ENCODE measurements around the gene GATA5. TPM values are rescaled to one million over a fixed set of nuclear protein-coding genes. Genes with fewer than 3 reads are reported as not detected.

The GATA5 gene
- total RNA-seq, 1 donor from 2014 or later: not detected

DNA sequence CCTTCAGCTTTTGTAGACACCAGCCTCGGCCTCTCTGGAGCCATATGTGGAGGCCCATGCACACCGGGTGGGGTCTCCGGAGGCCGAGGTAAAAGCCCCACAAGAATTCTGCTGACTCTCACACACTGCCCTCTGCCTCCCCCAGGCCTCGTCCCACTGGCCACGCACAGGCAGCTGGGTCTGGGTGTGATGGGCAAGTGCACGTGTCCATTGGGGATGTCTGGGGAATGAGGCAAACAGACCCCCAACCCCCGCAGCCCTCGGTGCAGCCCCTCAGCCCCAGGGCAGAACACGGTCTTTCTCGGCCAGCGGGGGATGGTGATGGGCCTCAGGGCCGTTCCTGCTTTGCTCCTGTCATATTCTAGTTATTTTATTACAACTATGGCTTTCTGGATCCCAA, 44.0 kb upstream of the GATA5 start:
- no peak overlapping the region for H3K27ac Mint-ChIP-seq
- no peaks in the 10 kb centered on the region for H3K9me3 Mint-ChIP-seq
- no peaks in the 10 kb centered on the region for H3K36me3 Mint-ChIP-seq (ENCODE audit: low read depth)
- peaks cover 6% of the 10 kb centered on the region for H3K4me1 Mint-ChIP-seq
- H3K27me3 Mint-ChIP-seq: peaks cover 22% of the 10 kb centered on the region
- no peak overlapping the region for H3K4me3 Mint-ChIP-seq
- POLR2A ChIA-PET: no interaction called here
- intact Hi-C loops (cut with micrococcal nuclease): no loop called here
- CTCF ChIA-PET: no interaction called here
- no peak for DNase-seq
- TF ChIP-seq, protein P1, sequence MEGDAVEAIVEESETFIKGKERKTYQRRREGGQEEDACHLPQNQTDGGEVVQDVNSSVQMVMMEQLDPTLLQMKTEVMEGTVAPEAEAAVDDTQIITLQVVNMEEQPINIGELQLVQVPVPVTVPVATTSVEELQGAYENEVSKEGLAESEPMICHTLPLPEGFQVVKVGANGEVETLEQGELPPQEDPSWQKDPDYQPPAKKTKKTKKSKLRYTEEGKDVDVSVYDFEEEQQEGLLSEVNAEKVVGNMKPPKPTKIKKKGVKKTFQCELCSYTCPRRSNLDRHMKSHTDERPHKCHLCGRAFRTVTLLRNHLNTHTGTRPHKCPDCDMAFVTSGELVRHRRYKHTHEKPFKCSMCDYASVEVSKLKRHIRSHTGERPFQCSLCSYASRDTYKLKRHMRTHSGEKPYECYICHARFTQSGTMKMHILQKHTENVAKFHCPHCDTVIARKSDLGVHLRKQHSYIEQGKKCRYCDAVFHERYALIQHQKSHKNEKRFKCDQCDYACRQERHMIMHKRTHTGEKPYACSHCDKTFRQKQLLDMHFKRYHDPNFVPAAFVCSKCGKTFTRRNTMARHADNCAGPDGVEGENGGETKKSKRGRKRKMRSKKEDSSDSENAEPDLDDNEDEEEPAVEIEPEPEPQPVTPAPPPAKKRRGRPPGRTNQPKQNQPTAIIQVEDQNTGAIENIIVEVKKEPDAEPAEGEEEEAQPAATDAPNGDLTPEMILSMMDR (IDR thresholded peaks at IDR 0.05): no peak
- ATAC-seq (ENCODE audit: low read depth): no peak

DNA sequence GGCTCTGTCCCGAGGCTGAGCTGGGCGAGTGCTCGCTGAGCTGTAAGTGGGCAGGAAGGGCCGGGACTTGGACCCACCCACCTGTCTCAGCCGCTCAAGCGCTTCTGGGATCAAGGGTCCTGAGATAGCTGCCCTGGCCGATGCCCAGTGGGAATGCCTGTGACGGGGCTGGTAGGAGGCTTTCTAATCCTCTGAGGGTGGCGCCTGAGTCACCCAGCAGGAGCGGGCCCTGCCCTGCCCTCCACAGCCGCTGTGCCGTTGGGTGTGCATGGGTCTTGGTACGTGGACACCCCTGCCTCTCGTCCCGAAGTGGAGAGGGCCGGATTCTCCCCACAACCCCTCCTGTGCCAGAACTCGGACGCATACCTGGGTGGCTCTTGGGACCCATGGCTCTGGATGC, 43.1 kb upstream of the GATA5 start:
- ATAC-seq (ENCODE audit: low read depth): no peak
- H3K4me1 Mint-ChIP-seq: peaks cover 4% of the 10 kb centered on the region

DNA sequence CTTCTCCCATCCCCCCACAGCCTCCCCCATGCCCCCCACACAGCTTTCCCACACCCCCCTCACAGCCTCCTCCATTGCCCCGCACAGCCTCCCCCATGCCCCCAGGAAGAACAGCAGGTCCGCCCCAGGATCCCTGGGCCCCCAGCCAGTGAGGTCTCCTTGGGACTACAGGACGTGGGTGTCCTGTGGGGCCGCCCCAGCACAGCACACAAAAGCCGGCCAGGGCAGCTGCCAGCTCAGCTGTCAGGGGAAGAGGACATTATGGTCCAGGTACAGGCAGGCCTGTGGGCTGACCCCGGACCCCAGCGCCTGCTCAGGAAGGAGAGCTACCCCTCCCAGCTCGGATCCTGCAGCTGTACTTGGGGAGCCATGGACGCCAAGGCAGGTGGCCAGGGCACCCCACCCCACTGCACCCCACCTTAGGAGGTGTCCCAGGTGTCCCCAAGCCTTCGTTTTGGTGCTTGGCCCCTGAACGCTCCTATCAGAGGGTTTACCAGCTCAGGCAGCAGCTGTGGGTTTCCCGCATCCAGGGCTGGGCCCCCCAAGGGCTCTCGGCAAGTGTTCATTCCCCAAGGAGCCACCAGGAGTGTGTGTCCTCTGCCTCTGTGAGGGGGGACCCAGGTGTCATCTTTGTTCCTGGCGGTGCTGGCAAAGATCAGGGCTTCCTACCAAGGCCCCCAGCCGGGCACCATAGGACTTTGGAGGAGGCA, 42.3 kb upstream of the GATA5 start:
- POLR2A ChIA-PET: no interaction called here
- CTCF ChIA-PET: no interaction called here

More for the DNA sequence above, 43.1 kb upstream of the GATA5 start:
- Mint-ChIP-seq H3K27ac (no peak overlapping the region), H3K9me3 (no peaks in the 10 kb centered on the region), H3K4me3 (no peak overlapping the region), H3K27me3 (peaks cover 29% of the 10 kb centered on the region), H3K36me3 (ENCODE audit: low read depth) (no peaks in the 10 kb centered on the region)
- ChIA-PET POLR2A (no interaction called here), CTCF (no interaction called here)
- TF ChIP-seq, protein P1 (IDR thresholded peaks at IDR 0.05): no peak
- intact Hi-C loops (cut with micrococcal nuclease): no loop called here
- no peak for DNase-seq

DNA sequence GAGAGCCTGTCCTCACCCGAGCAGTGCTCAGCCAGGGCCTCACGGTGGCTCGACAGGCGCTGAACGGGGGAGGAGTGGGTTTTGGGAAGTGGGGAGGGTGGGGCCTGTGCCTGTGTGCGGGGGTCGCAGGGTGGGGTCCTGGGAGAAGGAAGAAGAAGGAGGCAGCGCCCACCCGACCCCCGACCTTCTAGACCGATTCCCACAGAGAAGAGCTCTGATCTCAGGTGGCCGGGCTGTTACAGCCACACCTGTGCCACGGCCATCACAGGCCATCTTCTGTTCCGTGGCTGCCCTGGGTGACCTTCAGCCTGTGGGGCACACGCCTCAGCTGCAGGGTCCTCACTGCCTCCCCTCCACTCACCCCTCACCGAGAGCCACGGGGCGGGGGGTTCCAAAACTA, 41.4 kb upstream of the GATA5 start:
- Mint-ChIP-seq H3K9me3 (no peaks in the 10 kb centered on the region), H3K27ac (no peak overlapping the region), H3K27me3 (peaks cover 30% of the 10 kb centered on the region), H3K36me3 (ENCODE audit: low read depth) (no peaks in the 10 kb centered on the region), H3K4me3 (no peak overlapping the region), H3K4me1 (no peaks in the 10 kb centered on the region)
- DNase-seq (no peak), ATAC-seq (ENCODE audit: low read depth) (no peak)
- TF ChIP-seq, protein P1 (IDR thresholded peaks at IDR 0.05): no peak
- intact Hi-C loops (cut with micrococcal nuclease): no loop called here
- ChIA-PET POLR2A (no interaction called here), CTCF (no interaction called here)

More for the DNA sequence above, 42.3 kb upstream of the GATA5 start:
- no peak overlapping the region for H3K4me3 Mint-ChIP-seq
- no peak for ATAC-seq (ENCODE audit: low read depth)
- TF ChIP-seq, protein P1 (IDR thresholded peaks at IDR 0.05): no peak
- H3K36me3 Mint-ChIP-seq (ENCODE audit: low read depth): no peaks in the 10 kb centered on the region
- H3K27ac Mint-ChIP-seq: no peak overlapping the region
- no peak for DNase-seq
- peaks cover 29% of the 10 kb centered on the region for H3K27me3 Mint-ChIP-seq
- no peaks in the 10 kb centered on the region for H3K9me3 Mint-ChIP-seq
- intact Hi-C loops (cut with micrococcal nuclease): no loop called here
- no peaks in the 10 kb centered on the region for H3K4me1 Mint-ChIP-seq

DNA sequence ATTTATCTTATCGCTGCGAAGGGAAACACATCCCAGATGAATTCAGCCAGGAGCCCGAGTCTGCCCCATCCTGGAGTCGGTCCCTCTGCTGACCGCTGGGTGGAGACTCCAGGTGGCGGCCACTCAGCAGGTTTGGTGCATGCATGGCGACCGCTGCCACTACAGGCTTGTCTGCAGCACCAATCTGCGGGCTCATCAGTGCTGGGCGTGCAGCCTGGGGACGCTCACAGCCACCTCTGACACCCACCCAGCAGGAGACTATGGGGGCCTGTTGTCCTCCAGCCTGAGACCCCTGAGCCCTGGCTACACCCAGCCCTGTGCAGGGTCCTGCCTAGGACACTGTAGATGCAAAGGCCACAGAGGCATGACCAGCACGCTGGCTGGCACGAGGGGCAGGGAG, 40.5 kb upstream of the GATA5 start:
- ATAC-seq (ENCODE audit: low read depth): no peak
- TF ChIP-seq, protein P1 (IDR thresholded peaks at IDR 0.05): no peak
- no peak overlapping the region for H3K4me3 Mint-ChIP-seq
- peaks cover 26% of the 10 kb centered on the region for H3K27me3 Mint-ChIP-seq
- H3K36me3 Mint-ChIP-seq (ENCODE audit: low read depth): no peaks in the 10 kb centered on the region
- H3K27ac Mint-ChIP-seq: no peak overlapping the region
- ChIA-PET CTCF (no interaction called here), POLR2A (no interaction called here)
- intact Hi-C loops (cut with micrococcal nuclease): no loop called here
- H3K9me3 Mint-ChIP-seq: no peaks in the 10 kb centered on the region
- no peak for DNase-seq
- H3K4me1 Mint-ChIP-seq: no peaks in the 10 kb centered on the region
